Thoracic aorta (tissue), 2 donors: ENCODE measurements around the gene DAG1. TPM values are rescaled to one million over a fixed set of nuclear protein-coding genes. Genes with fewer than 3 reads are reported as not detected.

Experiments used
- ATAC-seq: fragments of 150-250 bp; one replicate; pipeline ENCODE4 v1.8.0; 2017; ENCODE audit warnings: low read depth; ENCODE audit not compliant: insufficient number of reproducible peaks, low FRiP score
- DNase-seq: peaks from one replicate; pipeline ENCODE4 v3.0.0-alpha.2; 2020; ENCODE audit warnings: low spot score
- H3K27ac ChIP-seq, 2 donors: fragments of 200-600 bp; sonication (generic); 1 replicate in 1 of 2; 2 replicates in 1 of 2; pipeline ENCODE4 v1.5.1; 2016; ENCODE audit warnings: mild to moderate bottlenecking in 2 of 2, moderate library complexity in 2 of 2
- H3K27me3 ChIP-seq: fragments of 200-600 bp; sonication (generic); replicated peaks from 2 replicates; pipeline ENCODE4 v1.6.0; 2016; ENCODE audit warnings: mild to moderate bottlenecking; ENCODE audit not compliant: insufficient read depth
- H3K36me3 ChIP-seq: fragments of 200-600 bp; sonication (generic); one replicate; pipeline ENCODE4 v1.5.1; 2016
- H3K4me1 ChIP-seq, 2 donors: fragments of 200-600 bp; sonication (generic); 1 replicate in 1 of 2; 2 replicates in 1 of 2; pipeline versions ENCODE4 v1.5.1 to v1.6.0; 2016; ENCODE audit warnings: low read depth in 2 of 2, mild to moderate bottlenecking in 1 of 2; ENCODE audit not compliant: control insufficient read depth in 1 of 2
- H3K4me3 ChIP-seq: fragments of 200-600 bp; sonication (generic); 2 replicates; pipeline ENCODE4 v1.5.1; 2016; ENCODE audit warnings: mild to moderate bottlenecking
- H3K9me3 ChIP-seq: fragments of 200-600 bp; sonication (generic); 2 replicates; pipeline ENCODE4 v1.5.1; 2016
- total RNA-seq, 2 donors: library from RNA; depleted of rRNA; stranded (reverse); fragments of >200 nt; gene quantifications; one replicate each; pipeline versions ENCODE4 v1.1.0 to v1.2.3, GENCODE V29; 2016
- TF ChIP-seq, protein P1 (sequence below): fragments of 200-600 bp; sonication (generic); IDR thresholded peaks from one replicate; pipeline ENCODE4 v1.5.1; 2019; ENCODE audit warnings: antibody characterized with exemption

Gene DAG1
- total RNA-seq, 2 donors from 2014 or later, result 71.9 to 171 TPM

- Histone ChIP-seq H3K27ac (peak overlapping the region; percentile 88 to 90), H3K4me3 (peak overlapping the region; percentile 81), H3K36me3 (peaks cover 10% of the 10 kb centered on the region), H3K9me3 (no peaks in the 10 kb centered on the region), H3K4me1 (peaks cover 6 to 7% of the 10 kb centered on the region in 2 donors), H3K27me3 (no peaks in the 10 kb centered on the region)
- ATAC-seq (no peak), DNase-seq (no peak)
- TF ChIP-seq, protein P1, sequence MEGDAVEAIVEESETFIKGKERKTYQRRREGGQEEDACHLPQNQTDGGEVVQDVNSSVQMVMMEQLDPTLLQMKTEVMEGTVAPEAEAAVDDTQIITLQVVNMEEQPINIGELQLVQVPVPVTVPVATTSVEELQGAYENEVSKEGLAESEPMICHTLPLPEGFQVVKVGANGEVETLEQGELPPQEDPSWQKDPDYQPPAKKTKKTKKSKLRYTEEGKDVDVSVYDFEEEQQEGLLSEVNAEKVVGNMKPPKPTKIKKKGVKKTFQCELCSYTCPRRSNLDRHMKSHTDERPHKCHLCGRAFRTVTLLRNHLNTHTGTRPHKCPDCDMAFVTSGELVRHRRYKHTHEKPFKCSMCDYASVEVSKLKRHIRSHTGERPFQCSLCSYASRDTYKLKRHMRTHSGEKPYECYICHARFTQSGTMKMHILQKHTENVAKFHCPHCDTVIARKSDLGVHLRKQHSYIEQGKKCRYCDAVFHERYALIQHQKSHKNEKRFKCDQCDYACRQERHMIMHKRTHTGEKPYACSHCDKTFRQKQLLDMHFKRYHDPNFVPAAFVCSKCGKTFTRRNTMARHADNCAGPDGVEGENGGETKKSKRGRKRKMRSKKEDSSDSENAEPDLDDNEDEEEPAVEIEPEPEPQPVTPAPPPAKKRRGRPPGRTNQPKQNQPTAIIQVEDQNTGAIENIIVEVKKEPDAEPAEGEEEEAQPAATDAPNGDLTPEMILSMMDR, result no peak
Observed at GRCh38 chr3:49428752-49429080, 41.4 kb upstream of the DAG1 start.

DNA sequence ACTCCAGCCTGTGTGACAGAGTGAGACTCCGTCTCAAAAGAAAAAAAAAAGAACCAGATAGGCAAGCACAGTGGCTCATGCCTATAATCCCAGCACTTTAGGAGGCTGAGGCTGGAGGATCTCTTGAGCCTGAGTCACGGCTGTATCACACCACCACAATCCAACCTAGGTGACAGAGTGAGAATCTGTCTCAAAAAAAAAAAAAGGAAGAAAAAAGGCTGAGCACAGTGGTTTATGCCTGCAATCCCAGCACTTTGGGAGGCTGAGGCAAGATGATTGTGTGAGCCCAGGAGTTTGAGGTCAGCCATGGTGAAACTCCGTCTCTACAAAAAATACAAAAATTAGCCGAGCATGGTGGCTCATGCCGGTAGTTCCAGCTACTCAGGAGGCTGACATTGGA is 35.3 kb upstream of the DAG1 start:
- H3K36me3 ChIP-seq, result no peaks in the 10 kb centered on the region
- no peak overlapping the region for H3K4me3 ChIP-seq
- no peaks in the 10 kb centered on the region for H3K27me3 ChIP-seq
- ATAC-seq (no peak), DNase-seq (no peak)
- TF ChIP-seq, protein P1, result no peak
- no peaks in the 10 kb centered on the region for H3K9me3 ChIP-seq
- no peak overlapping the region for H3K27ac ChIP-seq
- peaks cover 0 to 3% of the 10 kb centered on the region in 2 donors for H3K4me1 ChIP-seq

DNA sequence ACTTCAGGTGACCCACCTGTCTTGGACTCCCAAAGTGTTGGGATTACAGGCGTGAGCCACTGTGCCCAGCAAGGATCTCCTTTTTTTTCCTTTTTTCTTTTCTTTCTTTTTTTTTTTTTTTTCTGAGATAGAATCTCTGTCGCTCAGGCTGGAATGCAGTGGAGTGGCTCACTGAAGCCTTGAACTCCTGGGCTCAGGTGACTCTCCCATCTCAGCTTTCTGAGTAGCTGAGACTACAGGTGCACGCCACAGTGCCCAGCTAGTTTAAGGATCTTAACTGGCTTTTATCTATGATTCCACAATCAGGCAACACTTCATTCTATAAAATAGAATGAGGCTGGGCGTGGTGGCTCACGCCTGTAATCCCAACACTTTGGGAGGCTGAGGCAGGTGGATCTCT is 24.7 kb upstream of the DAG1 start:
- H3K4me3 ChIP-seq, result no peak overlapping the region
- H3K4me1 ChIP-seq, result peaks cover 4 to 13% of the 10 kb centered on the region in 2 donors
- TF ChIP-seq, protein P1, result no peak
- ATAC-seq (no peak), DNase-seq (no peak)
- no peaks in the 10 kb centered on the region for H3K9me3 ChIP-seq
- H3K27ac ChIP-seq, result peak overlapping the region in 1 of 2 donors; percentile 87
- H3K27me3 ChIP-seq, result no peaks in the 10 kb centered on the region
- H3K36me3 ChIP-seq, result no peaks in the 10 kb centered on the region

- no peaks in the 10 kb centered on the region for H3K27me3 ChIP-seq
- TF ChIP-seq, protein P1, result no peak
- no peak for DNase-seq
Observed at GRCh38 chr3:49453621-49454020, 16.4 kb upstream of the DAG1 start.

DNA sequence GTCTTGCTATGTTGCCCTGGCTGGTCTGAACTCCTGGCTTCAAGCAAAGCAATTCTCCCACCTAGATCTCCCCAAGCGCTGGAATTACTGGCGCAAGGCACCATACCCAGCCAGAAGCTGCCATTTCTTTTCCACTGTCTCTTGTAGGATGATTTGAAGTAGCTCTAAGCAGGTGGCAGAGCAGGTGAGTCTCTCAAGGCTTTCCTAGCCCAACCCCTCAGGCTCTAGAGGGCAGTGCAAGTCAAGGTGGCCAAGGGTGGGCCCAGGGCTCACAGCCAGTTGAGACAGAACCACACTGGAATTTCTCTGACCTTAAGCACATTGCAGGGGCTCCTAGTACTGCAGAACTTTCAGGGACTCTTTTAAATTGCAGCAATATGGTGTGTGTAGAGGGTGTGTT is 15.6 kb upstream of the DAG1 start:
- ATAC-seq, result no peak
- Histone ChIP-seq H3K4me3 (no peak overlapping the region), H3K9me3 (no peaks in the 10 kb centered on the region), H3K27me3 (no peaks in the 10 kb centered on the region), H3K27ac (peak overlapping the region in 1 of 2 donors; percentile 57), H3K36me3 (no peaks in the 10 kb centered on the region), H3K4me1 (peaks cover 11 to 15% of the 10 kb centered on the region in 2 donors)
- TF ChIP-seq, protein P1, result no peak
- DNase-seq, result no peak

More at GRCh38 chr3:49453621-49454020, 16.4 kb upstream of the DAG1 start:
- Histone ChIP-seq H3K4me1 (peaks cover 11 to 15% of the 10 kb centered on the region in 2 donors), H3K4me3 (no peak overlapping the region), H3K36me3 (no peaks in the 10 kb centered on the region), H3K27ac (no peak overlapping the region), H3K9me3 (no peaks in the 10 kb centered on the region)
- no peak for ATAC-seq
